MCF 10A (cell line): ENCODE measurements around the gene LAPTM5. TPM values are rescaled to one million over a fixed set of nuclear protein-coding genes. Genes with fewer than 3 reads are reported as not detected.

ENCODE experiments used
- BruUV-seq: library from RNA; stranded (reverse); fragments of 400-500 nt; replicated peaks from 2 replicates; lab custom pipeline; 2021; lab: Mats Ljungman, UMichigan
- CTCF ChIA-PET: fragments of 300-600 bp; sonication (Branson Sonifier 250); formaldehyde crosslinking; extraction: SDS; loops from one replicate; lab custom pipeline; 2021; ENCODE audit warnings: antibody characterized with exemption, inconsistent platforms; lab: Yijun Ruan, JAX
- POLR2A ChIA-PET: fragments of 300-600, 350-650 bp; sonication (Branson Sonifier 250); formaldehyde crosslinking; extraction: SDS; loops from one replicate; lab custom pipeline; 2020; ENCODE audit warnings: antibody characterized with exemption, inconsistent platforms; lab: Yijun Ruan, JAX
- DNase-seq: peaks from one replicate; pipeline ENCODE4 v3.0.0-alpha.2; 2018; ENCODE audit not compliant: unreplicated experiment
- H3K27ac Mint-ChIP-seq: one replicate; pipeline ENCODE4 v1.8.0; 2022; ENCODE audit warnings: mild to moderate bottlenecking, low read depth, mixed read lengths; ENCODE audit not compliant: unreplicated experiment
- H3K27me3 Mint-ChIP-seq: one replicate; pipeline ENCODE4 v1.8.0; 2022; ENCODE audit warnings: mixed read lengths; ENCODE audit not compliant: insufficient read depth, unreplicated experiment
- H3K36me3 Mint-ChIP-seq: one replicate; pipeline ENCODE4 v1.8.0; 2022; ENCODE audit warnings: mild to moderate bottlenecking, moderate library complexity, mixed read lengths; ENCODE audit not compliant: insufficient read depth, unreplicated experiment
- H3K4me1 Mint-ChIP-seq: one replicate; pipeline ENCODE4 v1.8.0; 2022; ENCODE audit warnings: mixed read lengths; ENCODE audit not compliant: insufficient read depth, unreplicated experiment
- H3K4me3 Mint-ChIP-seq: one replicate; pipeline ENCODE4 v1.8.0; 2022; ENCODE audit warnings: mild to moderate bottlenecking, moderate library complexity, mixed read lengths; ENCODE audit not compliant: unreplicated experiment
- H3K9me3 Mint-ChIP-seq: one replicate; pipeline ENCODE4 v1.8.0; 2022; ENCODE audit warnings: mixed read lengths; ENCODE audit not compliant: unreplicated experiment
- CTCF ChIP-seq: fragments of 200-600 bp; IDR thresholded peaks from one replicate; pipeline ENCODE4 v1.8.0; 2022; ENCODE audit warnings: antibody characterized with exemption, mild to moderate bottlenecking; ENCODE audit not compliant: unreplicated experiment
- intact Hi-C: fragments of 100-400 bp; cut with micrococcal nuclease; formaldehyde crosslinking; loops from 2 replicates; pipeline ENCODE4 v1.14.1; 2022
- total RNA-seq: library from RNA; stranded (reverse); gene quantifications from 2 replicates; pipeline ENCODE4 v1.2.3, GENCODE V29; 2022

Gene LAPTM5
- total RNA-seq, 1 experiment from 2014 or later, result 15.9 TPM

GRCh38 chr1:30799233-30799511 is 41.6 kb upstream of the LAPTM5 start:
- no peak for TF ChIP-seq CTCF
- H3K4me3 Mint-ChIP-seq, result no peak overlapping the region
- H3K36me3 Mint-ChIP-seq, result peaks cover 5% of the 10 kb centered on the region
- ChIA-PET CTCF (interaction anchor here (1.7 to 13.0 kb wide), 3 partner anchors 11 to 110 kb away, joined by 24 to 494 read pairs (median 70); partner anchors contain the start of gene SDC3), POLR2A (interaction anchor here (0.6 to 3.5 kb wide), 3 partner anchors 12 to 1435 kb away, joined by 3 to 20 read pairs (median 18); no protein-coding TSS in a partner anchor)
- H3K4me1 Mint-ChIP-seq, result peaks cover 50% of the 10 kb centered on the region
- DNase-seq, result no peak
- H3K27me3 Mint-ChIP-seq, result no peaks in the 10 kb centered on the region
- no peaks in the 10 kb centered on the region for H3K9me3 Mint-ChIP-seq
- intact Hi-C loops, result no loop called here
- peak overlapping the region; percentile 79 for H3K27ac Mint-ChIP-seq
- BruUV-seq, result no TSS peak

DNA sequence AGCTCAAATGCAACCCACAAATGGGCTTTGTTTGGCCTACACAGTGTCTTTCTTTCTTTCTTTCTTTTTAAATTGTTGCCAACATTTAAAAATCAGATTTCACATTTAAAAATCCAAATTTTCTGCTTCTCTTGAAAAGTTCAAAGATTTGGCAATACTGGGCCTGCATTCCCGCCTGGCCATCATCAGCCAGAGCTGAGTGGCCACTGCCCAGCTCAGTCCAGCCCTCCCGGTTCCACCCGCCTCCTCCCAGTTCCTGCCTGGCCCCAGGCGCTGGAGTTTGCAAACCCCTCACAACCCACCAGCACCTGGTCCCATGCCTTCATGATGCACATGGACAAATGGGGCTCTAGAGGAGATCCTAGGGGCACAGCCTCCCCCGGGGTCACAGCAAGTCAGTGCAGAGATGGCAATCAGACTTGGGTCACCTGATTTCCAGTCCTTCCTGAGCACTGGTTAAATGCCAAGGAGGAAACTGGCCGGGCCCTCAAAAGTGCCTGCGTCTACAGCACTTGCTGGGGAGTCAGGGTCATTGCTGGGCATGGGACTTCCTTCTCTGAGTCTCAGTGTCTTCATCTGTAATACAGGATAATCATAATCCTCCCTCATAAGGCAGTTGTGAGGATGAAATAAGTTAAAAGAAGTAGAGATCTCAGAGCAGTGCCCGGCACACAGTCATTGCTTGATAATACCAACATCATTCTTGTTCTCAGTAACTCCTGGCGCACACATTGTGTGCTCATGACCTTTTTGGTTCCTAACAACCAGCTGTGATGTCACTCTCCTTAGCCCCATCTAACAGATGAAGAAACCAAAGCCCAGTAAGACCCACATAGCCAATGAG is 41.0 kb upstream of the LAPTM5 start:
- Mint-ChIP-seq H3K4me3 (peak overlapping the region; percentile 52), H3K27me3 (no peaks in the 10 kb centered on the region), H3K4me1 (peaks cover 46% of the 10 kb centered on the region), H3K36me3 (peaks cover 5% of the 10 kb centered on the region), H3K9me3 (no peaks in the 10 kb centered on the region), H3K27ac (peak overlapping the region; percentile 79)
- no peak for TF ChIP-seq CTCF
- ChIA-PET POLR2A (interaction anchor here (0.7 to 2.9 kb wide), 8 partner anchors 12 to 112 kb away, joined by 3 to 53 read pairs (median 6); no protein-coding TSS in a partner anchor), CTCF (interaction anchor here (0.5 to 13.0 kb wide), 11 partner anchors 10 to 624 kb away, joined by 3 to 494 read pairs (median 5); partner anchors contain the start of gene SDC3)
- DNase-seq, result no peak
- BruUV-seq, result no TSS peak
- intact Hi-C loops, result no loop called here

GRCh38 chr1:30795026-30795425 is 37.5 kb upstream of the LAPTM5 start:
- ChIA-PET CTCF (interaction anchor here (1.1 to 2.6 kb wide), 4 partner anchors 7 to 133 kb away, joined by 4 to 14 read pairs (median 10); no protein-coding TSS in a partner anchor), POLR2A (no interaction called here)
- no peaks in the 10 kb centered on the region for H3K27me3 Mint-ChIP-seq
- H3K36me3 Mint-ChIP-seq, result peaks cover 5% of the 10 kb centered on the region
- H3K4me3 Mint-ChIP-seq, result no peak overlapping the region
- no TSS peak for BruUV-seq
- H3K4me1 Mint-ChIP-seq, result peaks cover 42% of the 10 kb centered on the region
- TF ChIP-seq CTCF, result no peak
- intact Hi-C loops, result no loop called here
- H3K9me3 Mint-ChIP-seq, result no peaks in the 10 kb centered on the region
- no peak for DNase-seq
- H3K27ac Mint-ChIP-seq, result no peak overlapping the region

- H3K36me3 Mint-ChIP-seq, result peaks cover 5% of the 10 kb centered on the region
- POLR2A ChIA-PET, result interaction anchor here (0.5 to 1.0 kb wide), 2 partner anchors 16 to 192 kb away, joined by 4 to 5 read pairs; no protein-coding TSS in a partner anchor
Observed at GRCh38 chr1:30794260-30794659, 36.7 kb upstream of the LAPTM5 start.

More at GRCh38 chr1:30794260-30794659, 36.7 kb upstream of the LAPTM5 start:
- Mint-ChIP-seq H3K4me1 (peaks cover 43% of the 10 kb centered on the region), H3K4me3 (no peak overlapping the region), H3K27me3 (no peaks in the 10 kb centered on the region), H3K9me3 (no peaks in the 10 kb centered on the region), H3K27ac (no peak overlapping the region)
- TF ChIP-seq CTCF, result no peak
- CTCF ChIA-PET, result interaction anchor here (1.4 to 2.9 kb wide), 5 partner anchors 8 to 134 kb away, joined by 4 to 14 read pairs (median 9); no protein-coding TSS in a partner anchor
- intact Hi-C loops, result no loop called here
- DNase-seq, result no peak
- no TSS peak for BruUV-seq
